HG03196 (cell line): Measurements from ENCODE around the gene IL6R.

Source experiments
- ATAC-seq: cut with Tn5 transposase; IDR thresholded peaks from one replicate; pipeline ENCODE4 v1.9.1; 2021; ENCODE audit not compliant: unreplicated experiment

The IL6R gene

DNA sequence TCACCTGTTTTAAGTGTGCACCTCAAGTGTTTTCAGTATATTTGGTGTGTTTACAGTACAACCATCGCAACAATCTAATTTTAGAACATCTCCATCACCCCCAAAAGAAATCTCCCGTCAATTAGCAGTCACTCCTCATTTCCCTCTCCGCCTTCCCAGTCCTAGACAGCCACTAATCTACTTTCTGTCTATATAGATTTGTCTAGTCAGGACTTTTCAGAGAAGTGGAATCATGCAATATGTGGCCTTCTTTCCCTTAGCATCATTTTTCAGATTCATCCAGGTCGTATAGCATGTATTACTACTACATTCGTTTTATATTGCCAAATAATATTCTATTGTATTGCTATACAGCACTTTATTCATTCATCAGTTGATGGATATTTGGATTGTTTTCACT, 98.8 kb downstream of the IL6R start:
- no peak for ATAC-seq

DNA sequence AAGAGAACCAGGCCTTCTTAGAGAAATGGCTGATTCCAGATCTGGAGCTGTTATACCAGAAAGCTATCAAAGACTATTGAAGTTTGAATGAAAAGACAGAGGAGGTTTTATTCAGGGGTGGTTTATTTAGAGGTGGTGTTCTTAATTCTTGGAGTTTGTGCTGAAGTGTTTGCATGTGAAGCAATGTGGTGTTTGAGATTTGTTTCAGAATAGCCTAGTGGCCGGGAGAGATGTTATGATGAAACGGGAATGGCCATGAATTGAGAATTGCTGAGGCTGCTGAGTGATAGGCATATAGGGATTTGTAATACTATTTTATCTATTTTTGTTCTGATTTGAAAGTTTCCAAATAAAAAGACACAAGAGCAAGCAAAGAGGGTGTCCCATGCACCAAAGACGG, 107.6 kb downstream of the IL6R start:
- no peak for ATAC-seq

- ATAC-seq, result no peak
Observed at GRCh38 chr1:154514066-154514553, 109.0 kb downstream of the IL6R start.

GRCh38 chr1:154517661-154518060, 112.5 kb downstream of the IL6R start:
- ATAC-seq, result no peak
